Activated CD8-positive, alpha-beta T cell treated with anti-CD3 and anti-CD28 coated beads for 36 hours (primary cell): Measurements from ENCODE around the gene KLHL35. TPM values are rescaled to one million over a fixed set of nuclear protein-coding genes. Genes with fewer than 3 reads are reported as not detected.

Experiments
- ATAC-seq: fragments of 200-7000 bp; cut with Tn5 transposase; one replicate; pipeline ENCODE4 v1.10.0; 2021; ENCODE audit warnings: mild to moderate bottlenecking, moderate library complexity
- CTCF ChIA-PET: fragments of 350-600 bp; sonication (Branson Sonifier 250); formaldehyde crosslinking; loops from one replicate; lab custom pipeline; 2021; ENCODE audit warnings: antibody characterized with exemption; lab: Charles Lee
- POLR2A ChIA-PET: fragments of 350-600 bp; sonication (Branson Sonifier 250); formaldehyde crosslinking; loops from one replicate; lab custom pipeline; 2021; ENCODE audit warnings: antibody characterized with exemption; lab: Charles Lee
- DNase-seq: peaks from one replicate; pipeline ENCODE4 v3.0.0-alpha.2; 2020
- H3K27ac Mint-ChIP-seq: one replicate; pipeline ENCODE4 v1.8.0; 2021; ENCODE audit warnings: mild to moderate bottlenecking, mixed read lengths
- H3K27me3 Mint-ChIP-seq: one replicate; pipeline ENCODE4 v1.8.0; 2021; ENCODE audit warnings: mixed read lengths
- H3K36me3 Mint-ChIP-seq: one replicate; pipeline ENCODE4 v1.8.0; 2021; ENCODE audit warnings: low read depth, mixed read lengths
- H3K4me1 Mint-ChIP-seq: one replicate; pipeline ENCODE4 v1.8.0; 2021; ENCODE audit warnings: low read depth, mixed read lengths
- H3K4me3 Mint-ChIP-seq: one replicate; pipeline ENCODE4 v1.8.0; 2021; ENCODE audit warnings: mild to moderate bottlenecking, moderate library complexity, mixed read lengths
- H3K9me3 Mint-ChIP-seq: one replicate; pipeline ENCODE4 v1.8.0; 2021; ENCODE audit warnings: mixed read lengths
- intact Hi-C: fragments of 100-400 bp; cut with micrococcal nuclease; formaldehyde crosslinking; loops from one replicate; pipeline ENCODE4 v1.10.0; 2022
- total RNA-seq, 2 experiments: library from RNA; stranded (reverse); gene quantifications; one replicate each; pipeline ENCODE4 v1.2.3, GENCODE V29; 2021
- TF ChIP-seq, protein P1 (sequence below): fragments of 200-600 bp; IDR thresholded peaks from one replicate; pipeline ENCODE4 v1.8.0; 2022; ENCODE audit warnings: antibody characterized with exemption, mild to moderate bottlenecking

The KLHL35 gene
- total RNA-seq, 2 experiments from 2014 or later: 0.16 to 0.77 TPM

DNA sequence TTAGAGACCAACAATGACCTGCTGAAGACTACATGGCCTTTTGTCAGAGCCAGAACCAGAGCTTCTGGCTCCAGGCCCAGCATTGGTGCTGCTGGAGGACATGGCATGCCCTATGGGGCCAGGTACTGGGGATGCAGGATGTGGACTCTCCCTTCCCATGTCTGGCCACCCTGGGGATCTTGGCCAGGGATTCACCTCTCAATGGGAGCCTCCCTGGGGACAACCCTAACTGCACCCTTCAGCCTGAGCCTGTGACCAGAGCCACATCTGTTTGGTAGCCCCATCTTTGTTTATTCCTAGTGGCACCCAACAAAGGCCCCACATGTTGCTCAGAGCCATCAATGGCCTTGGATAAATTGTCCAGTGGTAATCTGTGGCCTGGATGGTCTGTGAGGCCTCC is 5.8 kb downstream of the KLHL35 start:
- ChIA-PET CTCF (interaction anchor here (0.7 to 1.6 kb wide), 3 partner anchors 18 to 106 kb away, joined by 3 to 6 read pairs (median 5); no protein-coding TSS in a partner anchor), POLR2A (interaction anchor here (0.7 to 5.6 kb wide), 3 partner anchors 20 to 152 kb away, joined by 3 to 32 read pairs (median 5); no protein-coding TSS in a partner anchor)
- Mint-ChIP-seq H3K9me3 (peaks cover 6% of the 10 kb centered on the region), H3K27me3 (peaks cover 30% of the 10 kb centered on the region), H3K36me3 (peaks cover 3% of the 10 kb centered on the region), H3K27ac (no peak overlapping the region), H3K4me1 (peaks cover 13% of the 10 kb centered on the region), H3K4me3 (no peak overlapping the region)
- DNase-seq (no peak), ATAC-seq (no peak)
- intact Hi-C loops: no loop called here
- TF ChIP-seq, protein P1, sequence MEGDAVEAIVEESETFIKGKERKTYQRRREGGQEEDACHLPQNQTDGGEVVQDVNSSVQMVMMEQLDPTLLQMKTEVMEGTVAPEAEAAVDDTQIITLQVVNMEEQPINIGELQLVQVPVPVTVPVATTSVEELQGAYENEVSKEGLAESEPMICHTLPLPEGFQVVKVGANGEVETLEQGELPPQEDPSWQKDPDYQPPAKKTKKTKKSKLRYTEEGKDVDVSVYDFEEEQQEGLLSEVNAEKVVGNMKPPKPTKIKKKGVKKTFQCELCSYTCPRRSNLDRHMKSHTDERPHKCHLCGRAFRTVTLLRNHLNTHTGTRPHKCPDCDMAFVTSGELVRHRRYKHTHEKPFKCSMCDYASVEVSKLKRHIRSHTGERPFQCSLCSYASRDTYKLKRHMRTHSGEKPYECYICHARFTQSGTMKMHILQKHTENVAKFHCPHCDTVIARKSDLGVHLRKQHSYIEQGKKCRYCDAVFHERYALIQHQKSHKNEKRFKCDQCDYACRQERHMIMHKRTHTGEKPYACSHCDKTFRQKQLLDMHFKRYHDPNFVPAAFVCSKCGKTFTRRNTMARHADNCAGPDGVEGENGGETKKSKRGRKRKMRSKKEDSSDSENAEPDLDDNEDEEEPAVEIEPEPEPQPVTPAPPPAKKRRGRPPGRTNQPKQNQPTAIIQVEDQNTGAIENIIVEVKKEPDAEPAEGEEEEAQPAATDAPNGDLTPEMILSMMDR: no peak

DNA sequence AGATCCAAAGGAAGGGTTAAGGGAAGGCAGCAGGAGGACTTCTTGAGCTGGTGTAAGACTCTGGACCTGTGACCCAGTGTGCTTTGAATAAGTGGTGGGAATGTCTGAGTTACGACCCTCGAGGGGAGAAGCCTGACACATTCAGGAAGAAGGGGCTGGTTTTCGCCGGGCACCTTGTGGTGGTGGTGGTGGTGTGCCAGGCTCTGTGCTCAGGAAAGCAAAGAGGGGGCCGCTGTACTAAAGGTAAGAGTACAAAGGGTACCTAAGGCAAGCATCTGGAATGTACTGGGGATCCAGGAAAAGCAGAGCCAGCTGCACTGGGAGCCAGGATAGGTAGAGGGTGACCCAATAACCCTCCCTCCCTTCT is 6.3 kb downstream of the KLHL35 start:
- intact Hi-C loops: no loop called here
- ATAC-seq: no peak
- POLR2A ChIA-PET: interaction anchor here (0.7 to 5.6 kb wide), 3 partner anchors 19 to 153 kb away, joined by 3 to 32 read pairs (median 5); no protein-coding TSS in a partner anchor

DNA sequence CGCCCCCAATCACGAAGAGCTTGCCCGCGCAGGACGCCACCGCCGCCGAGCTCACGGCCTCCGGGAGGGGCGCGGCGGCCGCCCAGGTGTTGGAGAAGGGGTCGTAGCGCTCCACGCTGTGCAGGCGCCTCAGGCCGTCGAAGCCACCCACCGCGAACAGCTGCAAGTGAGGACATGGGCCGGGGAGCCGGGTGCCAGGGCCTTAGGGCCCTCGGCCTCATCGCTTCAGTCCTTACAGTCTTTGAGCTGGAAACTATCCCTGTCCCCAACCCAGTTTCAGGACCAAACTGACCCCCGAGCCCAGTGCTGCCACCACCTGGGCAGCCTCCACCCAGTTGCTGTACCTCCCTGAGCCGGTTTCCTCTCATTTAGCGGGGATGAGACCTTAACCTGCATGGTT is 7.6 kb downstream of the KLHL35 start:
- TF ChIP-seq, protein P1: no peak
- no peak for DNase-seq
- Mint-ChIP-seq H3K4me1 (peaks cover 6% of the 10 kb centered on the region), H3K4me3 (no peak overlapping the region), H3K36me3 (peaks cover 3% of the 10 kb centered on the region), H3K27ac (no peak overlapping the region), H3K27me3 (peaks cover 12% of the 10 kb centered on the region), H3K9me3 (peaks cover 6% of the 10 kb centered on the region)
- intact Hi-C loops: no loop called here
- ATAC-seq: no peak
- CTCF ChIA-PET: interaction anchor here (0.7 to 1.4 kb wide), 3 partner anchors 9 to 145 kb away, joined by 3 to 4 read pairs (median 3); no protein-coding TSS in a partner anchor
- POLR2A ChIA-PET: interaction anchor here (1.5 to 5.6 kb wide), 2 partner anchors 18 to 25 kb away, joined by 5 to 32 read pairs; no protein-coding TSS in a partner anchor

More for the DNA sequence above, 6.3 kb downstream of the KLHL35 start:
- peaks cover 25% of the 10 kb centered on the region for H3K27me3 Mint-ChIP-seq
- H3K36me3 Mint-ChIP-seq: peaks cover 3% of the 10 kb centered on the region
- peaks cover 13% of the 10 kb centered on the region for H3K4me1 Mint-ChIP-seq
- DNase-seq: no peak
- TF ChIP-seq, protein P1: no peak
- H3K27ac Mint-ChIP-seq: no peak overlapping the region
- CTCF ChIA-PET: interaction anchor here (1.3 kb wide), 1 partner anchor 18 kb away, joined by 5 read pairs; no protein-coding TSS in a partner anchor
- H3K9me3 Mint-ChIP-seq: peaks cover 6% of the 10 kb centered on the region
- H3K4me3 Mint-ChIP-seq: no peak overlapping the region

DNA sequence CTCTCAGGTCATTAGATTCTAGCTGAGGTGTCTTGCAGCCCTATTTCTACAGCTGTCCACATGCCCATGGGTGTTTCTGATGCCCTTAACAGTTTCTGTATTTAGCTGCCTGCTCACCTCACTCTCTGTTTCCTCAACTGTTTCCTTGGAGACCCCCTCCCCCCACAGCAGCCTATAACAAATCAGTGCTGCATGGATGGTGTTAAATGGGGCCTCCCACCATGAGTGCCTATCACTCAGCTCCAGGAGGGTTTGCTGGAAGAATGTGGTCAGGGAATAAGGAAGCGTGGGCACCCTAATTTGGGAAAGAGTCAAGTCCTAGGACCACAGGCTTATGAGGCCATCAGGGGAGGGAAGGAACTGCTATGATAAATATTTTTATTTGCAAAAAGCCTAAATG is 8.6 kb downstream of the KLHL35 start:
- Mint-ChIP-seq H3K9me3 (peaks cover 5% of the 10 kb centered on the region), H3K4me3 (no peak overlapping the region), H3K4me1 (peaks cover 5% of the 10 kb centered on the region), H3K27ac (no peak overlapping the region), H3K27me3 (peaks cover 10% of the 10 kb centered on the region), H3K36me3 (peaks cover 2% of the 10 kb centered on the region)
- TF ChIP-seq, protein P1: no peak
- ATAC-seq (no peak), DNase-seq (no peak)
- intact Hi-C loops: no loop called here
- ChIA-PET CTCF (interaction anchor here (1.3 to 2.2 kb wide), 2 partner anchors 17 to 176 kb away, joined by 3 to 9 read pairs; no protein-coding TSS in a partner anchor), POLR2A (interaction anchor here (1.1 to 5.6 kb wide), 2 partner anchors 17 to 23 kb away, joined by 3 to 32 read pairs; no protein-coding TSS in a partner anchor)

DNA sequence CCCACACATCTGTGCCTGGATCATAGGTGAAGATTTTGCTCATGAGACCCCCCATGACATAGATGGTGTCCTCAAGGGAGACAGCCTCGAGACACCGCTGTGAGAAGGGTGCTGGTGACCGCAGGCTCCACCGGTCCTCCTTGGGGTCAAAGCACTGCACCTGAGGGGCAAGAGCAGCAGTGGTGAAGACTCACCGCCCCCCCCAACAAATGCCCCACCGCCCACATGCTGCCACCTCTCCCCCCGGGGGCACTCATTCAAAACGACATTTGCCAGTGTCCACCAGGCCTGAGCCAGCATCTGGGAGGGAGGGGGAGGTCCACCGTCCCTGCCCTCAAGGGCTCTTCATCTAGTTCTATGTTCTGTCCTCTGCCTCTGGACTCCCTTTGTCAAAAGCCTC is 9.3 kb downstream of the KLHL35 start:
- no peaks in the 10 kb centered on the region for H3K36me3 Mint-ChIP-seq
- TF ChIP-seq, protein P1: no peak
- H3K27ac Mint-ChIP-seq: no peak overlapping the region
- no peaks in the 10 kb centered on the region for H3K9me3 Mint-ChIP-seq
- H3K4me1 Mint-ChIP-seq: no peaks in the 10 kb centered on the region
- intact Hi-C loops: no loop called here
- POLR2A ChIA-PET: interaction anchor here (1.1 to 5.6 kb wide), 3 partner anchors 11 to 23 kb away, joined by 3 to 32 read pairs (median 3); no protein-coding TSS in a partner anchor
- ATAC-seq (no peak), DNase-seq (no peak)
- H3K27me3 Mint-ChIP-seq: peaks cover 3% of the 10 kb centered on the region
- CTCF ChIA-PET: interaction anchor here (1.3 to 2.2 kb wide), 2 partner anchors 16 to 175 kb away, joined by 3 to 9 read pairs; no protein-coding TSS in a partner anchor
- H3K4me3 Mint-ChIP-seq: no peak overlapping the region
